Mucosa of stomach (tissue), 1 donor: ENCODE data around the gene NNMT.

Experiments used
- H3K27me3 ChIP-seq: one replicate; pipeline ENCODE4 v1.7.0; 2013; ENCODE audit warnings: mild to moderate bottlenecking, low read length; ENCODE audit not compliant: control insufficient read depth, insufficient read depth
- H3K36me3 ChIP-seq: one replicate; pipeline ENCODE4 v1.7.0; 2013; ENCODE audit warnings: low read length; ENCODE audit not compliant: control insufficient read depth, insufficient read depth
- H3K4me1 ChIP-seq: one replicate; pipeline ENCODE4 v1.7.0; 2013; ENCODE audit warnings: mild to moderate bottlenecking, low read length; ENCODE audit not compliant: control insufficient read depth, insufficient read depth
- H3K4me3 ChIP-seq: one replicate; pipeline ENCODE4 v1.7.0; 2013; ENCODE audit warnings: low read length
- H3K9ac ChIP-seq: one replicate; pipeline ENCODE4 v1.7.0; 2013; ENCODE audit warnings: mild to moderate bottlenecking, low read length, moderate library complexity
- H3K9me3 ChIP-seq: one replicate; pipeline ENCODE4 v1.7.0; 2013; ENCODE audit warnings: mild to moderate bottlenecking, low read length, moderate library complexity; ENCODE audit not compliant: control insufficient read depth
- donor health status: Pancreatic carcinoma.

NNMT gene

DNA sequence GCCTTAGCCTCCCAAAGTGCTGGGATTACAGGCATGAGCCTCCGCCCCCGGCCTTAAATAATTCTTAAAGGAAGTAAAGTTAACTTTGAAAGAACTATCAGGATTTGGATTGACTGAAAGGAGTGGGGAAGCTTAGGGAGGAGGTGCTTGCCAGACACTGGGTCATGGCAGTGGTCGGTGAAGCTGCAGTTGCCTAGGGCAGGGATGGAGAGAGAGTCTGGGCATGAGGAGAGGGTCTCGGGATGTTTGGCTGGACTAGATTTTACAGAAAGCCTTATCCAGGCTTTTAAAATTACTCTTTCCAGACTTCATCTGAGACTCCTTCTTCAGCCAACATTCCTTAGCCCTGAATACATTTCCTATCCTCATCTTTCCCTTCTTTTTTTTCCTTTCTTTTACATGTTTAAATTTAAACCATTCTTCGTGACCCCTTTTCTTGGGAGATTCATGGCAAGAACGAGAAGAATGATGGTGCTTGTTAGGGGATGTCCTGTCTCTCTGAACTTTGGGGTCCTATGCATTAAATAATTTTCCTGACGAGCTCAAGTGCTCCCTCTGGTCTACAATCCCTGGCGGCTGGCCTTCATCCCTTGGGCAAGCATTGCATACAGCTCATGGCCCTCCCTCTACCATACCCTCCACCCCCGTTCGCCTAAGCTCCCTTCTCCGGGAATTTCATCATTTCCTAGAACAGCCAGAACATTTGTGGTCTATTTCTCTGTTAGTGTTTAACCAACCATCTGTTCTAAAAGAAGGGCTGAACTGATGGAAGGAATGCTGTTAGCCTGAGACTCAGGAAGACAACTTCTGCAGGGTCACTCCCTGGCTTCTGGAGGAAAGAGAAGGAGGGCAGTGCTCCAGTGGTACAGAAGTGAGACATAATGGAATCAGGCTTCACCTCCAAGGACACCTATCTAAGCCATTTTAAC is at the start of gene NNMT:
NNMT (plus strand) TSS at position 724 of the 929 bp plus-strand sequence; CDS start at position 882, 158 bp downstream.
- no peaks in the 10 kb centered on the region for H3K27me3 ChIP-seq
- H3K9ac ChIP-seq: peak within 1 kb of the TSS; percentile 56
- H3K9me3 ChIP-seq: no peaks in the 10 kb centered on the region
- H3K4me1 ChIP-seq: peaks cover 20% of the 10 kb centered on the region
- no peaks in the 10 kb centered on the region for H3K36me3 ChIP-seq
- H3K4me3 ChIP-seq: no peak within 1 kb of the TSS

DNA sequence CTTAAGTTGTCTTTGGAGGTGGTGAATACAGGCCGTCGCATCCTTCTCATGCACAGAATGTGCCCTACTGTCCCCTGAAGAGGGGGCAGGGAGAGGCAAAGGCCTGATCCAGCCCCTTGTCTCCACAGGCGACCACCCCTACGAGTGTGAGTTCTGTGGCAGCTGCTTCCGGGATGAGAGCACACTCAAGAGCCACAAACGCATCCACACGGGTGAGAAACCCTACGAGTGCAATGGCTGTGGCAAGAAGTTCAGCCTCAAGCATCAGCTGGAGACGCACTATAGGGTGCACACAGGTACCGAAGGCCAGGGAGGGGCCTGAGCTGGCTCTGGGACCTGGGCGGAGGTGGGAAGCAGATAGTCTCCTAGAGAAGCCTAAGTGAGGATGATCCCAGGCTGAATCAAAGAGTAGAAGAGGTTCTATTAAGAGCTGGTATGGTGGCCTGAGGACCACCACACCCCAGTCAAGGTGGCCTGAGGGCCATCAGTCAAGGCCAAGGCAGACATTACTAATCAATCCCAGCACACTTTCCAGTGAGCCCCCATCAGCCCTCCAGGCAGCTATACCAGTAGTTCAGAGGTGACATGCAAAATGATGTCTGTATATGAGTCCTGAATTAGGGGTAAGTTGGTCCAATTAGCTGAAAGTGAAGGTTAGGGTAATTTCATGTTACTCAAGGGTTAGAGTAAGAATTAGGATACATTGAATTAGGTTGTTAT is 49.0 kb upstream of the NNMT start:
- no peaks in the 10 kb centered on the region for H3K36me3 ChIP-seq
- no peak overlapping the region for H3K4me3 ChIP-seq
- H3K4me1 ChIP-seq: no peaks in the 10 kb centered on the region
- H3K9ac ChIP-seq: no peak overlapping the region
- no peaks in the 10 kb centered on the region for H3K9me3 ChIP-seq
- H3K27me3 ChIP-seq: no peaks in the 10 kb centered on the region

DNA sequence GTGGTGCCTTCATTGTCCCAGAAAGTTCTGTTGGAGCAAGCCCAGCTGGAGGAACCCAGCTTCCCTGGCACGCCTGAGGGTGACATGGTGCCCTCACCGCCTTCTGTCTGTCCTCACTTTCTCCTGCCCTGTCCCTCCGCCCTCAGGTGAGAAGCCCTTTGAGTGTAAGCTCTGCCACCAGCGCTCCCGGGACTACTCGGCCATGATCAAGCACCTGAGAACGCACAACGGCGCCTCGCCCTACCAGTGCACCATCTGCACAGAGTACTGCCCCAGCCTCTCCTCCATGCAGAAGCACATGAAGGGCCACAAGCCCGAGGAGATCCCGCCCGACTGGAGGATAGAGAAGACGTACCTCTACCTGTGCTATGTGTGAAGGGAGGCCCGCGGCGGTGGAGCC is 46.0 kb upstream of the NNMT start:
- Histone ChIP-seq H3K9ac (no peak overlapping the region), H3K4me3 (no peak overlapping the region), H3K9me3 (no peaks in the 10 kb centered on the region), H3K36me3 (no peaks in the 10 kb centered on the region), H3K27me3 (no peaks in the 10 kb centered on the region), H3K4me1 (no peaks in the 10 kb centered on the region)

DNA sequence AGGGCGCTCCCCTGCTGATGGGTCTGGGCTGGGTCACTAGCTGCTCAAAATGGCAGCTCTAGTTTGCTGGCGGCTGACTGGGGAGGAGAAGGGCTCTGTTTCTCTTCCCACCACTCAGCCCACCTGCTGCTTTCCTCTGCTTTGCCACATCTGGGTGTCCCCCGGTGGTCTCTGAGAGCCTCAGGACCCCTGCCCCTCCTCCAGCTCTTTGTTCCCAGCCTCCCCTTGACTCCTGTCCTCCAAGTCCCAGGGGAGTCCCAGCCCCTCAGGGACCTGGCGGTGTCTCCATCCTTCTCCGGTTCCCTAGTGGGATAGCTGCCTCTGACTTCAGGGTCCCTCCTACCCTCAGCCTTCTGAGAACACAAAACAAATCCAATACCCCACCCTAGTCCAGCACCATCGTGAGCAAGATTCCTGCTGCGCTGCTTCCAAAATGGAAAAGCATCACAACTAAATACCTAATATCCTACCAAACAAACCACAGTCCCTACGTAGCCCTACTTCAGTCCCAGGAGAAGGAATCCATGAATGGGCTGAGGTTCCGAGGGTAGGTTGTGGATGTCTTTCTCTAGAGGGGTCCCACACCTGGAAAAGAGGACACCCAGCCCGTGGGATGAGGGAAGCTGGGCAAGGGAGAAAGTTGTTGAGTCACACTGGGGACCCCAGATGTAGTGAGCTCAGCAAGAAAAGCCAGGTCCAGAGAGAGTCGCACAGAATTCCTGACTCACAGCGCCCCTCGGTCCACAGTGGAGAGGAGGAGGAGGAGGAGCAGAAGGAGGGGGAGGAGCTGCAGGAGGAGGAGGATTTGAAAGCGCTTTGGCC is 45.0 kb upstream of the NNMT start:
- Histone ChIP-seq H3K36me3 (no peaks in the 10 kb centered on the region), H3K9me3 (no peaks in the 10 kb centered on the region), H3K9ac (no peak overlapping the region), H3K4me3 (no peak overlapping the region), H3K27me3 (no peaks in the 10 kb centered on the region), H3K4me1 (no peaks in the 10 kb centered on the region)

DNA sequence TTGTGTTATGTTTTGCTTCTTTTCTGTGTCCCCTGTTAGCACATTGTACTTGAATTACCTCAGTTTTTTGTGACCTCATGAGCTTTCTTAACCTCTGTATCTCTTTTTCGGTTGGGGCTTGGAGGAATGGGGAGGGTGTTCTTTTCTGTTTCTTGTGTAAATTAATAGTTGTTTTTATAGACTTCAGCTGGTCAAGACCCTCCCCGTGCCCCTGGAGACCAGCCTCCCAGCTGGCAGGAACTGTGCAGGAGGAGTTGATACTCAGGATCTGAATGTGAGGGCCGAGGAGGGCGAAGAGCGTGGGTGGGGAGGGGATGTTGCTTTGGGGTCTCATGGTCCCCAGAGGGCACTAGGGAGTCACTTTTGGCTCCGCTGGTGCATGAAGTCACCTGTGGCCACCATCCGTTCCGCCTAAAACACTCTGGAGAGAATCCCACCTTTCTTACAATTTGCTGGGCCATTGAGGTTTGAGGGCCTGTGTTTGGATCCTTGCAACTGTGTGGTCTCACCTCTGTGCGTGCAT is 44.3 kb upstream of the NNMT start:
- no peaks in the 10 kb centered on the region for H3K36me3 ChIP-seq
- no peak overlapping the region for H3K4me3 ChIP-seq
- H3K9me3 ChIP-seq: no peaks in the 10 kb centered on the region
- H3K4me1 ChIP-seq: no peaks in the 10 kb centered on the region
- H3K9ac ChIP-seq: no peak overlapping the region
- H3K27me3 ChIP-seq: no peaks in the 10 kb centered on the region

DNA sequence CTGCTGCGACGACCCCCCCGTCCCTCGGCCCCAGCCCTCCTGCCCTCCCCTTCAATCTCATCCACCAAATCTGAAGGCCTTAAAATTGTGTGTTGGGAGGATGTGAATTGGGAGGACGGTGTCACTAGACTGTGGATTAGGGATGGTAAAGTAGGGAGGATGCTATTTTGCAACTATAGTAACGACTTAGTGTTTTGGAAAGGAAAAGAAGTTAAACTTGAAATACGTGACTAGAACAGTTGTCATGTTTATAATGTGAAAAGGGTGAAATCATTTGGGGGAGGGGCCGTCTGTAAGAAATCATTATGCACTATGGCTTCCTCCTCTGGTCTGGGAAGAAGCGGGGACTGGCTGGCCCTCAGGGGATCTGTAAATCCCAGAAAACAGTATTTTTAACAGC is 43.4 kb upstream of the NNMT start:
- Histone ChIP-seq H3K9me3 (no peaks in the 10 kb centered on the region), H3K4me1 (no peaks in the 10 kb centered on the region), H3K9ac (no peak overlapping the region), H3K36me3 (no peaks in the 10 kb centered on the region), H3K4me3 (no peak overlapping the region), H3K27me3 (no peaks in the 10 kb centered on the region)

DNA sequence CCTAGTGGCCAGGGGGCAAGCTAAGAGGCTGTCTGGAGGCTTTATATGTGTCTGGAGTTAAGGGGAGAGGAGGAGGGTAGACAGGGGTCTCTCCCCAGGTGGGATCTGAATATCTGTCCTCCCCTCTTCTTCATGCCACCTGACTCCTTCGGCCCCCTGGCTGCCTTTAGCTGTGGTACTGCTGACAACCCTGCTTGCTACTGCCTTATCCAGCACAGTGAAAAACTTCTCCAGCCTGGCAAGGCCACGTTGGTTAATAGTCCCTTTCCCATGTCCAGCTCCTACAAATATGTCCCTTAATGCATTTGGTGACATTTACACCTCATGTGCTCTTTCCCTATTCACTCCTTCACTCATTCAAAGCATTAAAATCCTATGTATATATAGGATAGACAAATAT is 42.4 kb upstream of the NNMT start:
- H3K4me3 ChIP-seq: no peak overlapping the region
- H3K36me3 ChIP-seq: no peaks in the 10 kb centered on the region
- H3K27me3 ChIP-seq: no peaks in the 10 kb centered on the region
- no peak overlapping the region for H3K9ac ChIP-seq
- H3K9me3 ChIP-seq: no peaks in the 10 kb centered on the region
- peaks cover 5% of the 10 kb centered on the region for H3K4me1 ChIP-seq

DNA sequence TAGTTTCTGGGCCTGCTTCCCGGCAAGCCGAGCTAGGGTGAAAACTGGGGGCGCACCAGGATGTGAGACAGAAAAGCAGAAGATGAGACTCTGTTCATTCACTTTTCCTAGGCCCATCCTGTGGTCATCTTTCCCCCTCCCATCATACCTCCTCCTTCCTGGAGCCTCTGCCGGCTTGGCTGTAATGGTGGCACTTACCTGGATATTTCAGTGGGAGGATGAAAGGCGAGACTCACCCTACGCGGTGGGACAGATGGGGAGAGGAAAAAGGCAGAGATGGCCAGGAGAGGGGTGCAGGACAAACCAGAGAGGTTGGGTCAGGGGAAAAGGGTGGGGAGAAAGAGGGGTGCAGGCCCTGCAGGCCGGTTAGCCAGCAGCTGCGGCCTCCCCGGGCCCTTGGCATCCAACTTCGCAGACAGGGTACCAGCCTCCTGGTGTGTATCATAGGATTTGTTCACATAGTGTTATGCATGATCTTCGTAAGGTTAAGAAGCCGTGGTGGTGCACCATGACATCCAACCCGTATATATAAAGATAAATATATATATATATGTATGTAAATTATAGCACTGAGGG is 41.5 kb upstream of the NNMT start:
- Histone ChIP-seq H3K27me3 (no peaks in the 10 kb centered on the region), H3K9me3 (no peaks in the 10 kb centered on the region), H3K36me3 (no peaks in the 10 kb centered on the region), H3K9ac (no peak overlapping the region), H3K4me3 (no peak overlapping the region), H3K4me1 (peaks cover 11% of the 10 kb centered on the region)

DNA sequence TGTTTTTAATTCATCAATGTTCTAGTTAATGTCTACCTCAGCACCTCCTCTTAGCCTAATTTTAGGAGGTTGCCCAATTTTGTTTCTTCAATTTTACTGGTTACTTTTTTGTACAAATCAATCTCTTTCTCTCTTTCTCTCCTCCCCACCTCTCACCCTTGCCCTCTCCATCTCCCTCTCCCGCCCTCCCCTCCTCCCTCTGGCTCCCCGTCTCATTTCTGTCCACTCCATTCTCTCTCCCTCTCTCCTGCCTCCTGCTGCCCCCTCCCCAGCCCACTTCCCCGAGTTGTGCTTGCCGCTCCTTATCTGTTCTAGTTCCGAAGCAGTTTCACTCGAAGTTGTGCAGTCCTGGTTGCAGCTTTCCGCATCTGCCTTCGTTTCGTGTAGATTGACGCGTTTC is 40.9 kb upstream of the NNMT start:
- H3K27me3 ChIP-seq: no peaks in the 10 kb centered on the region
- peaks cover 11% of the 10 kb centered on the region for H3K4me1 ChIP-seq
- H3K36me3 ChIP-seq: no peaks in the 10 kb centered on the region
- H3K9me3 ChIP-seq: no peaks in the 10 kb centered on the region
- H3K4me3 ChIP-seq: no peak overlapping the region
- H3K9ac ChIP-seq: no peak overlapping the region

DNA sequence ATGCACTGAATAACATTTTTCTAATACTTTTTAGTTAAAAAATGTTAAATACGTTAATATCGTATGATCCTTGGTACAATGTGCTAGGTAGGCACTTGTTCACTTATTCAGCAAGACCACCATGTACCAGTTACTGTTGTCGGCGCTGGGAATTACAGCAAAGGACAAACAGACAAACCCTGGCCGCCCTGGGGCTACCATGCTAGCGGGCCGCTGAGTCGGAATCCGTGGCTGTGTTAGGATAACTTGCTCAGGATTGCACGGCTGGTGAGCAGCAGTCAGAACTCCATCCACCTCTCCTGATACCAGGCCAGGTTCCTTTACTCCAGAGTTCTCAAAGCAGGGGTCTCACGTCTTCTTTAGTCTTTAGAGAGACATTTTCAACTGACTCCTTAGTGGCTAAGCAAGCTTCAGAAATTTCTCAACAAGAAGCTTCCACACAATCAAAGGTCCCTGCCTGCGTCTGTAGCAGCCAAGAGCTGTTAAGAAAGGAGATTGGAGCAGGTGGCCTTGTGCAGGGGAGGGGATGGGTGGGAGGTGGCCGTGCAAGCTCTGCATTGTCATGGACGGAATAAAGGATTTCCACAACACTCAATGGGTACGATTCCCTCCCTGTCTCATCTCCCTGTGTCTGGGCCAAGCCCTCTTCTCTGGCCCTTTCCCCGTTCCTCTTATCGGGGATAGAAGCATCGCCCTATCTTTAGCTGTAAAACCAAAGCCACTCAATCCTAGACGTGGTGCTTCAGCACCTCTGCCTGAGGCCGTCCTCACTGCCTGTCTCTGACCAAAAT is 39.8 kb upstream of the NNMT start:
- H3K27me3 ChIP-seq: no peaks in the 10 kb centered on the region
- H3K36me3 ChIP-seq: no peaks in the 10 kb centered on the region
- no peaks in the 10 kb centered on the region for H3K9me3 ChIP-seq
- no peak overlapping the region for H3K4me3 ChIP-seq
- no peak overlapping the region for H3K9ac ChIP-seq
- H3K4me1 ChIP-seq: peaks cover 11% of the 10 kb centered on the region

DNA sequence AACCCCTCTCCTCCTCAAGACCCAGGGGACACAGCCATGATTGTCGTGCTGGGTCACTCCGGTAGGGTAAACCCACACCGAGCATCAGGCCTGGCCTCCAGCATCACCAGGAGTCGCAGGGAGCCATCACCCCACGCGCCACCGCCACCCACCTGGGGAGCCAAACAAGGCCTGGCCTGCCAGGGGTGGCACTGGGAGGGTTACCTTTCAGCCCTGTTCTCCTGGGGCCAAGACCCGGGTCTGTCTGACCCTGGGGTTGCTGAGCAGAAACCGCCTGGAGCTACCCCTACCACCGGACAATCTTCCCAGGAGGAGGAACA is 39.3 kb upstream of the NNMT start:
- no peaks in the 10 kb centered on the region for H3K36me3 ChIP-seq
- no peaks in the 10 kb centered on the region for H3K27me3 ChIP-seq
- H3K4me3 ChIP-seq: no peak overlapping the region
- H3K4me1 ChIP-seq: peaks cover 11% of the 10 kb centered on the region
- H3K9ac ChIP-seq: no peak overlapping the region
- no peaks in the 10 kb centered on the region for H3K9me3 ChIP-seq
